ENCODE results near the gene FOXF1.
A peak's percentile ranks its signal among the peaks of the same experiment; 100 is the strongest.

FOXF1 gene

GRCh38 chr16:86510465-86511261, at the start of gene FOXF1:
TSS of gene FOXF1 (plus strand) at chr16:86510527. CDS start at chr16:86510570, 43 bp downstream.
- no peak for DNase-seq (ENCODE audit: low read depth)

GRCh38 chr16:86461037-86461436, 49.3 kb upstream of the FOXF1 start:
- no peak for DNase-seq (ENCODE audit: low read depth)

GRCh38 chr16:86462334-86463084, 47.8 kb upstream of the FOXF1 start:
- no peak for DNase-seq (ENCODE audit: low read depth)

- DNase-seq (ENCODE audit: low read depth) = no peak
Measured at GRCh38 chr16:86464044-86464443, 46.3 kb upstream of the FOXF1 start.

- no peak for DNase-seq (ENCODE audit: low read depth)
Measured at GRCh38 chr16:86465434-86465833, 44.9 kb upstream of the FOXF1 start.

- DNase-seq (ENCODE audit: low read depth) = no peak
Measured at GRCh38 chr16:86466696-86467406, 43.5 kb upstream of the FOXF1 start.

- DNase-seq (ENCODE audit: low read depth) = no peak
Measured at GRCh38 chr16:86467490-86467889, 42.8 kb upstream of the FOXF1 start.

- no peak for DNase-seq (ENCODE audit: low read depth)
Measured at GRCh38 chr16:86470964-86471363, 39.4 kb upstream of the FOXF1 start.

- DNase-seq (ENCODE audit: low read depth) = no peak
Measured at GRCh38 chr16:86471896-86472295, 38.4 kb upstream of the FOXF1 start.

GRCh38 chr16:86472366-86472765, 38.0 kb upstream of the FOXF1 start:
- no peak for DNase-seq (ENCODE audit: low read depth)

GRCh38 chr16:86476956-86477534, 33.3 kb upstream of the FOXF1 start:
- DNase-seq (ENCODE audit: low read depth) = no peak

- no peak for DNase-seq (ENCODE audit: low read depth)
Measured at GRCh38 chr16:86477642-86478041, 32.7 kb upstream of the FOXF1 start.

- no peak for DNase-seq (ENCODE audit: low read depth)
Measured at GRCh38 chr16:86478779-86479178, 31.5 kb upstream of the FOXF1 start.

- DNase-seq (ENCODE audit: low read depth) = peak; percentile 2
Measured at GRCh38 chr16:86479419-86479818, 30.9 kb upstream of the FOXF1 start.

GRCh38 chr16:86480444-86480843, 29.9 kb upstream of the FOXF1 start:
- no peak for DNase-seq (ENCODE audit: low read depth)

- DNase-seq (ENCODE audit: low read depth) = no peak
Measured at GRCh38 chr16:86481607-86482006, 28.7 kb upstream of the FOXF1 start.

- no peak for DNase-seq (ENCODE audit: low read depth)
Measured at GRCh38 chr16:86484240-86484639, 26.1 kb upstream of the FOXF1 start.

GRCh38 chr16:86485746-86486145, 24.6 kb upstream of the FOXF1 start:
- no peak for DNase-seq (ENCODE audit: low read depth)

- DNase-seq (ENCODE audit: low read depth) = no peak
Measured at GRCh38 chr16:86490859-86491639, 19.3 kb upstream of the FOXF1 start.

- DNase-seq (ENCODE audit: low read depth) = no peak
Measured at GRCh38 chr16:86491640-86492023, 18.7 kb upstream of the FOXF1 start.

- DNase-seq (ENCODE audit: low read depth) = no peak
Measured at GRCh38 chr16:86492267-86492960, 17.9 kb upstream of the FOXF1 start.

All from GM04503 (cell line).